ENCODE results near the gene RAMP2.
A peak's percentile ranks its signal among the peaks of the same experiment; 100 is the strongest.
"Not testable (repeated sequence)": the region's sequence is repeated elsewhere in the genome, so short reads cannot be mapped to it uniquely, and the experiment has no call there.

Gene RAMP2

GRCh38 chr17:42754782-42755181 lies 6.2 kb upstream of the RAMP2 start:
- no peak for DNase-seq (ENCODE audit: low read depth)
- no peak overlapping the region for H3K4me3 ChIP-seq (ENCODE audit: low read length)
- TF ChIP-seq CTCF (conservative IDR thresholded peaks at IDR 0.05; ENCODE audit: low read depth, low read length) = no peak

GRCh38 chr17:42759982-42760651 lies 910 bp upstream of the RAMP2 start:
- TF ChIP-seq CTCF (conservative IDR thresholded peaks at IDR 0.05; ENCODE audit: low read depth, low read length) = no peak
- peak overlapping the region; percentile 30 for H3K4me3 ChIP-seq (ENCODE audit: low read length)
- no peak for DNase-seq (ENCODE audit: low read depth)

GRCh38 chr17:42761638-42762037 lies 611 bp downstream of the RAMP2 start:
- DNase-seq (ENCODE audit: low read depth) = no peak
- peak overlapping the region; percentile 25 for H3K4me3 ChIP-seq (ENCODE audit: low read length)
- TF ChIP-seq CTCF (conservative IDR thresholded peaks at IDR 0.05; ENCODE audit: low read depth, low read length) = no peak

- no peak overlapping the region for H3K4me3 ChIP-seq (ENCODE audit: low read length)
- TF ChIP-seq CTCF (conservative IDR thresholded peaks at IDR 0.05; ENCODE audit: low read depth, low read length) = no peak
- no peak for DNase-seq (ENCODE audit: low read depth)
Measured at GRCh38 chr17:42766124-42766523, 5.1 kb downstream of the RAMP2 start.

GRCh38 chr17:42767512-42767911 lies 6.5 kb downstream of the RAMP2 start:
- no peak for TF ChIP-seq CTCF (conservative IDR thresholded peaks at IDR 0.05; ENCODE audit: low read depth, low read length)
- no peak for DNase-seq (ENCODE audit: low read depth)

GRCh38 chr17:42768006-42768405 lies 7.0 kb downstream of the RAMP2 start:
- not testable (repeated sequence) for H3K4me3 ChIP-seq (ENCODE audit: low read length)

More at GRCh38 chr17:42767512-42767911, 6.5 kb downstream of the RAMP2 start:
- no peak overlapping the region for H3K4me3 ChIP-seq (ENCODE audit: low read length)

GRCh38 chr17:42769964-42770363 lies 8.9 kb downstream of the RAMP2 start:
- H3K4me3 ChIP-seq (ENCODE audit: low read length); DNase-seq (ENCODE audit: low read depth): not testable (repeated sequence)

More at GRCh38 chr17:42768006-42768405, 7.0 kb downstream of the RAMP2 start:
- not testable (repeated sequence) for DNase-seq (ENCODE audit: low read depth)

GRCh38 chr17:42772945-42773289 lies 11.9 kb downstream of the RAMP2 start:
- H3K4me3 ChIP-seq (ENCODE audit: low read length) = peak overlapping the region; percentile 98
- TF ChIP-seq CTCF (conservative IDR thresholded peaks at IDR 0.05; ENCODE audit: low read depth, low read length) = no peak
- no peak for DNase-seq (ENCODE audit: low read depth)

All from retinal pigment epithelial cell (primary cell).